ENCODE measurements around the gene NOL7. TPM values are rescaled to one million over a fixed set of nuclear protein-coding genes. Genes with fewer than 3 reads are reported as not detected.

NOL7 gene
- total RNA-seq: 59.2 TPM

DNA sequence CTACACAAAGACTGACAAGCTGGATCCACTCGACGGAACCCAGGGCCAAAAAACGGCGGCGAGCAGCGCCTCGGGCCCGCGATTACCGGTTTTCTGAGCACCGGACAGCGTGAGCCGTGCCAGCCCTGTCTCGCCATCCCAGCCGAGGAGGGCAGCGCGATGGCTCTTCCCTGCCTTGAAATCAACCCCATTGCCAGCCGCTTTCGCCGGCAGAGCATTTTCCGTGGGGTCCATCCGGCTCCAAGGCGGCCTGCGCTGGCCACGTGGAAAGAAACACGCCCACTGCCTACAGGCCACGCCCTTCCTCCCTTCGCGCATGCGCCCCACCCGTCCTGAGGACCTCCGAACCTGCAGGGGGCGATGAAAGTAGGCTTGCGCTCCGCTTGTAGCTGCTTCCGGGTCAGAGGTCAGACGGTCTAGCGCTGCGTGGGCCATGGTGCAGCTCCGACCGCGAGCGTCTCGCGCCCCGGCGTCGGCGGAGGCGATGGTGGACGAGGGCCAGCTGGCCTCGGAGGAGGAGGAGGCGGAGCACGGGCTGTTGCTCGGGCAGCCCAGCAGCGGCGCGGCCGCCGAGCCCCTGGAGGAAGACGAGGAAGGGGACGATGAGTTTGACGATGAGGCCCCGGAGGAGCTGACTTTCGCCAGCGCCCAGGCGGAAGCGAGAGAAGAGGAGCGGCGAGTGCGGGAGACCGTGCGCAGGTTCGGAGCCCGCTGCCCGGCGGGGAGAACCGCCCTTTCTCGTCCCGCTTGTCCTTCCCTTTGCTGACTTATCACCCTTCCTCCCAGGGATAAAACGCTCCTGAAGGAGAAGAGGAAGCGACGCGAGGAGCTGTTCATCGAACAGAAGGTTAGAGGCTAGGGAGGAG lies at the start of gene NOL7:
NOL7 (plus strand) TSS at position 410 of the 866 bp plus-strand sequence; CDS start at position 434, 24 bp downstream.
- ATAC-seq (peak; percentile 99), DNase-seq (ENCODE audit: low spot score) (peak; percentile 99)
- intact Hi-C loops (cut with DNase I): no loop called here

DNA sequence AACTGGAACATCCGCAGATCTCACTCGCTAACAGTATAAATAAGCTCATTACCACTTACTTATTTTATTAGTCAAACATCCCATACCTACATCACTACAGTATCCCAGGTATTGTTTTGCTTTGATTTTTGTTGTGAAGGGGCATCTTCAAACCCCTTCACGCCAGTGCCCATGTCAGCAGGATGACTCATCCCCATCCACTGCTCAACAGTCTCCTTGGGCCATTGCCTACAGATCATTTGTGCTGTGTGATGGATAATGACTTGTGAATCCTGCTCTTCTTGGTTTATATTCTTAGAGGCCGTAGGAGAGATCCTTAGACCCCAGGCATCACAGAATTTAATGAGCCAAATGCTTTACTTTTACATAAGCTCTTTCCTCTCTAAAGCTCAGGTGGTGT lies 49.2 kb upstream of the NOL7 start:
- intact Hi-C loops (cut with DNase I): no loop called here
- DNase-seq (ENCODE audit: low spot score) (no peak), ATAC-seq (no peak)

DNA sequence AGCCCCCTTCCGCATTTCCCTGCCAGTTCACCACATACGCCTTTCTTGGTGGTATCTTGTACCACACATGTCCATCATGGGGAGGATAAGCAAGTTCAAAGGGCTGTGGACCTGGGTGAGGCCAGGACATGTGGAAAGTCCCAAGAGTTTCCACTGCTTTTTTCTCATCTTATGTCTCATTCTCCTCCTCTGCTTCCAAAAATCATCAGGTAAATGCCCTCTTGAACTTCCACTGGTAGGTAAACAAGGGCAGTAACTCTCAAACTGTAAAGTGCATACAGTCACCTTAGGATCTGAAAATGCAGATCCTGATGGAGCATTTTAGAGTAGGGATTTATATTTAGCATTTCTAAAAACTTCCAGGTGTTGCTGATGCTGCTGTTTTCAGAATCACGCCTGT lies 48.6 kb upstream of the NOL7 start:
- ATAC-seq: no peak
- no peak for DNase-seq (ENCODE audit: low spot score)
- intact Hi-C loops (cut with DNase I): no loop called here

DNA sequence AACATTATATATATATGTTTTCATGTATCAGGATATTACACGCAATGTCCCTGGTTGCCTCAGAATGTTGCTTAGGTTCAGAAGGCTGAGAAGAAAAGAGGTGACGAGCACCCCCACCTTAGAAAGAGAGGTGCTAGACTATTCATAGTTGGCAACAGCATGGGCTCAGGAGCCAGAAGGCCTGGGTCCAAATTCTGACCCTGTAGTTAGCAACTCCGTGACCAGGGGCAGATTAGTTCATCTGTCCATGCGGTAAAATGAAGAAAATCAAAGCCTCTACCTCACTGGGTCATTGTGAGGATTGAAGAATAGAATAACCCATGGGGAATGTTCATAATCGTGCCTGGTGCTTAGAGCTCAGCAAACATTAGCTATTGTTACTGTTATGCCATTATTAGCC lies 46.2 kb upstream of the NOL7 start:
- intact Hi-C loops (cut with DNase I): no loop called here
- ATAC-seq (no peak), DNase-seq (ENCODE audit: low spot score) (no peak)

DNA sequence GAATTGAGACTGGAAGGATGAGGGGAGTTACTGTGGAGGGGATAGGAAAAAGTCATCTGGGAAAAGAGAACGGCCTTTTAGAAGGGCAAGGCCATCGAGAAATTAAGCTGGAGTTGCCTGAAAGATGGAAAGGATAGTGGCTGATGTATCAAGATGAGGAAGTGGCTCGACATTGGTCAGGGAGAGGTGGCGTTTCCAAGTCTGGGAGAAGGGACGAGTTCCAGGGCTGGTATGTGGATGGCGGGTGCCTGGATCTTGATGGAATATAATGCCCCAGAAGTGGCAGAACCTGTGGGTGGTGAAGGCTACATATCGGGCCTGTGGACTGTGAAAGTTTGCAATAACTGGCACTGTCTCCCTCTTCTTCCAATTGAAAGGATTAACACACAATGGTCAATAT lies 42.9 kb upstream of the NOL7 start:
- no peak for ATAC-seq
- no peak for DNase-seq (ENCODE audit: low spot score)
- intact Hi-C loops (cut with DNase I): no loop called here

DNA sequence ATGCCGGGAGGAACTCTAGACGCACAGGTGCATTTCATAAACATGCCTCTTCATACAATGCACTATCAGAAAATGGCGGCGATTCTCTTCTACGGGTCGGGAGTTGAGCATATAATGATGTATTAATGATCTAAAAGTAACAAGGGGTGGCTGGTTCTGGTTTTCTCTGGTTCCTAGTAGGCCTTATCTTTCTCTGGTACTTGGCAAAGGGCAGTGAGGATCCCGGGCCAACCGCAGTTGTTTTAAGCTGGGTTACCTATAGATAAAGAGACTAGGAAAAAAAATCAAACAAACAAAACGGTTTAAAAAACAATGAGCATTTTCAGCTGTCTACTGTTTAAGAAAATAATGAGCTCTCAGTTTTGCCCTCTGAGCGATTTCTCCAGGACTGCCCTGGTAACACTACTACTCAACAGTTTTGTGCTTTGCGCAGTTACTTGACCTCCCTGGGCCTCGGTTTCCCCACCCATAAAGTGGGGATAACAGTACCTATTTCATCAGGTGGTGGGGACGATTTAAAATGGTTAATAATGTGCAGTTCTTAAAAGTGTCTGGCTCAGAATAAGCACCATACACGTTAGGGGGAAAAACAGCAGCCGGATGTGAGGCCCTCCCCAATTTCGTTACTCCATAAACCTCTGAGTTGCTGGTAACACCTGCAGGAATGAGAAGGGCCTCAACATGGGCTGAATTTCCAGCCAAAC lies 42.0 kb upstream of the NOL7 start:
- no peak for ATAC-seq
- no peak for DNase-seq (ENCODE audit: low spot score)
- intact Hi-C loops (cut with DNase I): no loop called here

DNA sequence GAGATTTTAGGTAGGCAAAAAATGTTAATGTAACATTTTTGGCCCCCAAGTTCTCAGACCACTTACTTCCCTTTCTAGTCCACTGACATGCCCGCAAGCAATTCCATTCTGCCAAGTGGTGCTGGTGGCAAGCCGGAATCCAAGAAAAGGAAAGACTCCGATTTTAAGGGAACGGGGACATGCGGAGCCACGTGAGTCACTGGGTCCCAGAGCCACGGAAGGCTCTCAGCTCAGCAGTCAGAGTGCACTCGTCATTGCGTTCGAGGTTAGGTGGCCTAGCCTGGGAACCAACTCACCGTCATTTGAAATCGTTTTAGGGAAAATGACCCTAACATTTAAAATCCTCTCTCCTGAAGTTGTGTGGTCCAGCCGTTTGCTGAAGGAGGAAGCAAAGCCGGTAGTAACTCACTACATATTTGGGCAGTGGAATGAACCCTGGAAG lies 41.4 kb upstream of the NOL7 start:
- ATAC-seq (no peak), DNase-seq (ENCODE audit: low spot score) (no peak)
- intact Hi-C loops (cut with DNase I): no loop called here

DNA sequence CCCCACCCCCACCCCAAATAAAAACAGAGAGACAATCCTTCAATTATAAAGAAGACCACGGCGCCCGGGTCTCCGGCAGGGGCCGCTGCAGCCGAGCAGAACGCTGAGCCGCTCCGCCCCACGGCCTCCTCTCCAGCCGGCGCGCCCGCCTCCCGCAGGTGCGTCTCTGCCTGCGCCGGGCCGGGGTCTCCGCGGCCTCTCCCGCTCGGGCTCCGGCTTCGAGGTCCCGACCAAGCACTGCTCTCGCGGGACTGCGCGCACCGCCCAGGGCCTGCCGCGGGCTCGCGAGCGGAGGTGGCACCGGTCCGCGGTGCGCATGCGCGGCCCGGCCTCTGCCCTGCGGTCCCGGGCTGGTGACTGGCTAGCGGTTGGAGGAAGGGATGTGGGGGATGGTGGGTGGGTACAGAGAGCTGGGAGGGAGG lies 41.0 kb upstream of the NOL7 start:
- peak; percentile 92 for DNase-seq (ENCODE audit: low spot score)
- intact Hi-C loops (cut with DNase I): no loop called here
- ATAC-seq: peak; percentile 98

DNA sequence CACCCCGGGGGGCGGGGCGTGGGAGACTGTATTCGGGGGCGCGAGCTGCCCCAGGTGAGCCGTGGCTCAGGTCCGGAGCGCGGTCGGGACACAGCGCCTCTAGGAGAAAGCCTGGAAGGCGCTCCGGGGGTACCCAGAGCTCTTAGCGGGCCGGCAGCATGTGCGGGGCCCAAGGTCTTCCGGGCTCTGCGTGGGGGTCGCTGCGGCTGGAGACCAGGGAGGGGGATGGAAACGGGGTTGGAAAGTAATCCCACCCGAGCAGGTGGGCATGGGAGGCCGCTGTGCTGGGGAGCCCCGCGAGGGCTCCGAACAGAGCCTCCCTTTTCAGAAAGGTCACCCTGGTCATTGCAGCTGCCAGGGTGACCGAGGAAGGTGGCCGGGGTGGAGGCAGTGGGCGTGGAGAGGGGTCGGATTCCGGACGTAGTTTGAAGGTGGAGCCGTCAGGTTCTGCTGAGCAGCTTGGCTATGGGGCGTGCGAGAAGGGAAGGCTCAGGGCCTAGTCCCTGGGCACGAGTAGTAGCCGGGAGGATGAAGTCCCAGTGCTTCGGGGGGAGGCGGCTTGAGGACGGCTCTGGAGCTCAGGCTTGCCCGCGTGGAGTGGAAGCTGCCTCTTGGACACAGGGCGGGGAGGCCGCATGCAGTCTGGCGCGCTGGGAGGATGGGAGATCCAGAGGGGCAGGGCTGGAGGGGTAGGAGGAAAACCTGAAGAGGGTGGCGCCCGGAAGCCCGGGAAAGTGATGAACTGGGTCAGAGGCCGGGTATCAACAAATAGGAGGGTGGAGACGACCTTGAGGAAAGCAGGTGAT lies 40.4 kb upstream of the NOL7 start, which contains the start of gene SIRT5:
SIRT5 (plus strand) TSS at position 31 of the 806 bp plus-strand sequence. CDS start 9,510 bp downstream, outside the sequence.
- ATAC-seq (peak; percentile 87), DNase-seq (ENCODE audit: low spot score) (peak; percentile 84)
- intact Hi-C loops (cut with DNase I): no loop called here

DNA sequence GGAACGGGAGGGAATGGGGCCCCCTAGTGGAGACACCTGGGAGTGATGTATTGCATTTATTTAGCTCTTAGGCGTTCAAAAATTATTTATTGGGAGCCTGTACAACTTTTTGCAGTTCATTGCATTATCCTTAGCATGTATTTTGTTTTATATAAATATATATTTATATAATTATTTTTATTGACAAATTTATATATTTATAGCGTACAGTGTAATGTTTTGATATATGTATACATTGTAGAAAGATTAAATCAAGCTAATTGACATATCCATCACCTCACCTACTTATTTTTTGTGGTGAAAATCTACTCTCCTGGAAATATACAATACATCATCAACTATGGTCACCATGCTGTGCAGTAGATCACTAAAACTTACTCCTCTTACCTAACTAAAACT lies 39.8 kb upstream of the NOL7 start:
- no peak for ATAC-seq
- intact Hi-C loops (cut with DNase I): no loop called here
- DNase-seq (ENCODE audit: low spot score): no peak

DNA sequence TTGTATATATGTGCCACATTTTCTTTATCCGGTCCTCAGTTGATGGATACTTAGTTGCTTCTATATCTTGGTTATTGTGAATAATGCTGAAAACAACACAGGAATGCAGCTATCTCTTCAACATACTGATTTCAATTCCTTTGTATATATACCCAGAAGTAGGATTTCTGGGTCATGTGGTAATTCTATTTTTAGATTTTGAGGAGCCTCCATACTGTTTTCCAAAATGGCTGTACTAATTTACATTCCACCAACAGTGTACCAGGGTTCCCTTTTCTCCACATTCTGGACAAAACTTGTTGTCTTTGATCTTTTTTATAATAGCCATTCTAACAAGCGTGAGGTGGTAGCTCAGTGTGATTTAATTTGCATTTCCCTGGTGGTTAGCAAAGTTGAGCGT lies 39.1 kb upstream of the NOL7 start:
- ATAC-seq (no peak), DNase-seq (ENCODE audit: low spot score) (no peak)
- intact Hi-C loops (cut with DNase I): no loop called here

DNA sequence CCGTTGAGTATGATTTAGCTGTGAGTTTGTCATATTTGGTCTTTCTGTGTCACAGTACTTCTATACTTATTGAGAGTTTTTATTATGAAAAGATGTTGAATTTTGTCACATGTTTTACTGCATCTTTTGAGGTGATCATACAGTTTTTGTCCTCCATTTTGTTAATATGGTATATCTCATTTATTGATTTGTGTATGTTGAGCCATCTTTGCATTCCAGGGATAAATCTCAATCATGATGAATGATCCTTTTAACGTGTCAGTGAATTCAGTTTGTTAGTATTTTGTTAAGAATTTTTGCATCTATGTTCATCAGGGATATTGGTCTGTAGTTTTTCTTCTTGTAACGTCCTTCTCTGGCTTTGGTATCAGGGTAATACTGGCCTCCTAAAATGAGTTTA lies 37.2 kb upstream of the NOL7 start:
- ATAC-seq (no peak), DNase-seq (ENCODE audit: low spot score) (no peak)
- intact Hi-C loops (cut with DNase I): no loop called here

DNA sequence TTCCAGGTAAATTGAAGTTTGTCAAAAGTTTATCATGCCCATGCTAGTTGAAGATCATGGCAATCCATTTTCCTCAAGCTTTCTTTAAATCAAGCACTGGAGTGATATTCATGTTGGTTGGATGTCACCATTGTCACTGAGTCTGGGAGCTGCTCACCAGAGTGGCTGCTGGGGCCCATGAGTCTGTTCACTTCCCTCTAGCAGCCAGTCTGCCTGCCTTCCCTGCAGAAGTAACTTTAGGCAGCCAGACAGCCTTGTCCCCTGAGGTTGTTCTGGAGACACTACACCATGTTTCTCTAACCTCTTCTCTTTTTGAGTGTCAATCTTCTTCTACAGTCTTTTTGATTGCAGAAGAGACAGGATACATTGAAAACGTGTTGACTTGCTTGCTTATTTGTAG lies 35.2 kb upstream of the NOL7 start:
- intact Hi-C loops (cut with DNase I): no loop called here
- DNase-seq (ENCODE audit: low spot score) (no peak), ATAC-seq (no peak)

DNA sequence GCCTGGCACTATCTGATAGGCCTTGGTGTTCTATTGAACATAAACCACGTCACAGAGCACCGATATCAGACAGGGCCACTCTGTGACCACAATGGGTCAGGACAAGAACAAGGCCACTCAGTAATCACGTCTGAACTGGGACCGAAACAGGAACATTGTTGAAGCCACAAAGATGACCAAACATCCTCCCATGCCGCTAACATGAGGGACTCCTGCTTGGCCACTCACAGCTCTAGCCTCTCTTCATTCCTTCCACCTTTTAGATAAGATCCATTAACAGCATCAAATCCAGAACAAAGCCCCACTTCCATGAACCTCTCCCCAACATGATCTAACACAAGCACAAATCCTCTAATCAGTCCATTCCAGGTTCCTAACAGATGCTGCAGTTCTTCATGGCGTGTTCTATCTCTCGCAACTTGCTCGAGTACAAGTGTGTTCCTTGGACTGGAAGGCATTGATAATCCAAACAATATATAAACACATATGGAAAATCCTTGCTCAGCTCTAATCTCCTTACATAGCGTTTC lies 33.4 kb upstream of the NOL7 start:
- no peak for DNase-seq (ENCODE audit: low spot score)
- intact Hi-C loops (cut with DNase I): no loop called here
- no peak for ATAC-seq

DNA sequence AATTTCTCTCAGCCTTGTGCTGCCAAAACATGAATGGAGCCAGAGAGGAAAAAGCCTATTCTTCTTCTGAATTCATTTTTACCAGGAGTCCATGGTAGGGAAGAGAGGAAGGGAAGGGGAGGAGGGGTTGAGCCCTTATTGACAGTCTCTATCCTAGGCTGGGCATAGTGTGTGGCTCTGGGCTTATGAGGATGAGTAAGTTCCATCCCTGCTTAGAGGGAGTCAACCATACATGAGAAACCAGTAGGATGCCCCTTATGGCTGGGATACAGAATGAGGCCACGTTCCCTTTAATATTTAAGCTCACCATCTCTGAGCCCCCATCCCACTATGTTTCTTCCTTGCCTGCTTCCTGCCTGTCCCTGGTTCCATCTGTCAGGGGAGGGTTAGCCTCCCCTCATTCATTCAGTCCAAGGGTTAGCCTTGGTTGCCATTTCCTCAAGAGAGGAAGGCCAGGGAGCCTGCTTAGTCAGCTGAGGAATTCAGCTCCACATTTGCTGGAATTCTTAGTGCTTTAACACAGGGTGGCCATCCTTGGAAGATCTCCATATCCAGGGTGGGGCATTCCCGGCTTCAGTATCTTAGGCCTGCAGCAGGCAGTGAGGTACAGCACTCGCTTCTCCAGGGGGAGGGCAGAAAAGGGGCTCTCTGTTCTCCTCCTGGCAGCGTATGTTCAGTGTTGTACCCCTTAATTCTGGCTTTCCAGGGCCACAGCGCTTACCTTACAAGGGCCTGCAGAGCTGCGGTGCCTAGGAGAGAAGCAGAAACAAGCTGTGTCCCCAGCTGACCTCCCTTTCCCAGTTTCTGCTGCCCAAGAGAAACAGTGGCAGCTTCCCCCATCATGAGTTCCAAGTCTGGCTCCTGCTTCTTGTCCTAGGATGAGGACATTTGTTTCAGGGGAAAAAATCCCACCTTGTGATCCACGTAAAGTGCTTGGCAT lies 28.3 kb upstream of the NOL7 start:
- DNase-seq (ENCODE audit: low spot score) (no peak), ATAC-seq (no peak)
- intact Hi-C loops (cut with DNase I): no loop called here

DNA sequence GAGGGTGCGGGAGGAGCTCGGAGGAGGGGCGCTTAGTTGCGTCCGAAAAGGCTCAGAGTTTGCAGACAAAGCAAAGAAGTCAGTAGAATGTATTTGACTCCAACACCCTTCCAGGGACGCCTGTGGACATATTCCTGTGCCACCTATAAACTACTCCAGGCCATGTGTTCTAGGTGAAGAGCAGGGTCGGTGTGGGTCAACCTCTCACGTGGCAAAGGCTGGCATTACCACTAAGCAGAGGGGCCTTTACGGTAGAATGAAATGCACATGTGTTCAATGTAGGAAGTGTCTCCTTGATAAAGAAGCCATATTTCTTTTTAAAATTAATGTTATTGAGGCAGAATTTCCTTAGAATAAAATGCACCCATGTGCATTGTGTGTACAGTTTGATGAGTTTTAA lies 25.3 kb upstream of the NOL7 start:
- intact Hi-C loops (cut with DNase I): no loop called here
- ATAC-seq (no peak), DNase-seq (ENCODE audit: low spot score) (no peak)

DNA sequence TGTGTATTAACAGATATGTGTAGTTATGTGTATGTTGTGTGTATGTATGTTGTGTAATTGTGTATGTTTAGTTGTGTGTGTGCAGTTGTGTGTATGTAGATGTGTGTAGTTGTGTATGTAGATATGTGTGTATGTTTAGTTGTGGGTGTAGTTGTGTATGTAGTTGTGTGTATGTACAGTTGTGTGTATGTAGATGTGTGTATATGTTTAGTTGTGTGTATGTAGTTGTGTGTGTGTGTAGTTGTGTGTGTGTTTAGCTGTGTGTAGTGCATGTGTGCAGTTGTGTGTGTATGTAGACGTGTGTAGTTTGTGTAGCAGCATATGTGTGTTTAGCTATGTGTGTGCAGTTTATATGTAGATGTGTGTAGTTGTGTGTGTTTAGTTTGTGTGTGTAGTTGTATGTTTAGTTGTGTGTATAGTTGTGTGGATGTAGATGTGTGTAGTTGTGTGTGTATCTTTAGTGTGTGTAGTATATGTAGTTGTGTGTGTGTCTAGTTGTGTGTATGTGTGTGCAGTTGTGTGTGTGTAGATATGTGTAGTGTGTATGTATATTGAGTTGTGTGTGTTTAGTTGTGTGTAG lies 24.5 kb upstream of the NOL7 start:
- DNase-seq (ENCODE audit: low spot score): no peak

More for the DNA sequence above, 24.5 kb upstream of the NOL7 start:
- ATAC-seq: no peak
- intact Hi-C loops (cut with DNase I): no loop called here
